OCI-LY3 (cell line): ENCODE results near the gene CADM4.

Experiments used
- H2AFZ ChIP-seq: fragments of 200-600, 300-600 bp; shearing (Covaris generic); 2 replicates; pipeline ENCODE4 v1.6.0; 2014; ENCODE audit warnings: antibody characterized with exemption, low read depth, low read length
- H3K27ac ChIP-seq: fragments of 200-600, 300-600 bp; sonication (generic); 2 replicates; pipeline ENCODE4 v1.5.1; 2014; ENCODE audit warnings: mild to moderate bottlenecking, low read length, moderate library complexity, mixed read lengths
- H3K27me3 ChIP-seq: fragments of 200-600, 300-600 bp; sonication (generic); 2 replicates; pipeline ENCODE4 v1.6.1; 2014; ENCODE audit warnings: low read depth, low read length, mixed read lengths
- H3K36me3 ChIP-seq: fragments of 200-600, 300-600 bp; sonication (generic); replicated peaks from 2 replicates; pipeline ENCODE3; 2014; ENCODE audit warnings: low read depth, low read length, mixed read lengths
- H3K4me1 ChIP-seq: fragments of 300-600, 200-600 bp; sonication (generic); 2 replicates; pipeline ENCODE4 v1.6.1; 2014; ENCODE audit warnings: low read length, mixed read lengths
- H3K4me2 ChIP-seq: fragments of 200-600, 300-600 bp; sonication (generic); 2 replicates; pipeline ENCODE4 v1.6.1; 2014; ENCODE audit warnings: low read length, mixed read lengths
- H3K4me3 ChIP-seq: fragments of 300-600, 200-600 bp; sonication (generic); 2 replicates; pipeline ENCODE4 v1.5.1; 2014; ENCODE audit warnings: antibody characterized with exemption, mild to moderate bottlenecking, low read length, moderate library complexity
- H3K79me2 ChIP-seq: fragments of 300-600, 200-600 bp; shearing (Covaris generic); 2 replicates; pipeline ENCODE4 v1.6.1; 2014; ENCODE audit warnings: mild to moderate bottlenecking, low read length, mixed read lengths
- H3K9ac ChIP-seq: fragments of 300-600, 200-600 bp; shearing (Covaris generic); 2 replicates; pipeline ENCODE4 v1.6.0; 2014; ENCODE audit warnings: mild to moderate bottlenecking, low read length, moderate library complexity
- H3K9me3 ChIP-seq: fragments of 200-600, 300-600 bp; shearing (Covaris generic); 2 replicates; pipeline ENCODE4 v1.6.1; 2014; ENCODE audit warnings: low read length, mixed read lengths; ENCODE audit not compliant: insufficient read depth
- H4K20me1 ChIP-seq: fragments of 200-600, 300-600 bp; sonication (generic); 2 replicates; pipeline ENCODE4 v1.6.1; 2016; ENCODE audit warnings: low read length, mixed read lengths; ENCODE audit not compliant: insufficient read depth
- CTCF ChIP-seq: fragments of 200-600, 300-600 bp; sonication (generic); IDR thresholded peaks from 2 replicates; pipeline ENCODE4 v1.5.1; 2014; ENCODE audit warnings: antibody characterized with exemption, low read length, low read depth
- EZH2phosphoT487 ChIP-seq: fragments of 200-600 bp; shearing (Covaris generic); IDR thresholded peaks from 2 replicates; pipeline ENCODE4 v1.6.1; 2018; ENCODE audit warnings: antibody characterized with exemption, mixed run types, low read depth

Gene CADM4

GRCh38 chr19:43639519-43640423 is at the start of gene CADM4:
Gene CADM4, minus strand, starts transcription at chr19:43639850. Its CDS starts 60 bp downstream, at chr19:43639790.
- no peaks in the 10 kb centered on the region for H3K9me3 ChIP-seq
- no peak within 1 kb of the TSS for H2AFZ ChIP-seq
- no peaks in the 10 kb centered on the region for H3K27me3 ChIP-seq
- peak within 1 kb of the TSS; percentile 62 for H3K9ac ChIP-seq
- H3K27ac ChIP-seq: no peak within 1 kb of the TSS
- no peaks in the 10 kb centered on the region for H4K20me1 ChIP-seq
- TF ChIP-seq CTCF: no peak
- TF ChIP-seq EZH2phosphoT487: no peak
- peaks cover 10% of the 10 kb centered on the region for H3K4me1 ChIP-seq
- H3K4me2 ChIP-seq: peak within 1 kb of the TSS; percentile 75
- no peaks in the 10 kb centered on the region for H3K79me2 ChIP-seq
- H3K36me3 ChIP-seq: no peaks in the 10 kb centered on the region
- H3K4me3 ChIP-seq: peak within 1 kb of the TSS; percentile 79

GRCh38 chr19:43688059-43688701 is 48.5 kb upstream of the CADM4 start:
- H2AFZ ChIP-seq: no peak overlapping the region
- H3K27me3 ChIP-seq: 0 out of 2 replicates have a peak, but pooled peaks cover 4% of the 10 kb centered on the region
- H3K4me1 ChIP-seq: peaks cover 7% of the 10 kb centered on the region
- no peaks in the 10 kb centered on the region for H4K20me1 ChIP-seq
- H3K9ac ChIP-seq: no peak overlapping the region
- peaks cover 14% of the 10 kb centered on the region for H3K9me3 ChIP-seq
- no peak overlapping the region for H3K27ac ChIP-seq
- no peak overlapping the region for H3K4me2 ChIP-seq
- H3K4me3 ChIP-seq: no peak overlapping the region
- no peaks in the 10 kb centered on the region for H3K79me2 ChIP-seq
- TF ChIP-seq CTCF (no peak), EZH2phosphoT487 (no peak)
- H3K36me3 ChIP-seq: peaks cover 3% of the 10 kb centered on the region

GRCh38 chr19:43687660-43687997 is 48.0 kb upstream of the CADM4 start:
- peaks cover 3% of the 10 kb centered on the region for H3K36me3 ChIP-seq
- no peak overlapping the region for H2AFZ ChIP-seq
- peaks cover 7% of the 10 kb centered on the region for H3K4me1 ChIP-seq
- H3K4me2 ChIP-seq: no peak overlapping the region
- peaks cover 14% of the 10 kb centered on the region for H3K9me3 ChIP-seq
- H3K27me3 ChIP-seq: 0 out of 2 replicates have a peak, but pooled peaks cover 4% of the 10 kb centered on the region
- H3K27ac ChIP-seq: no peak overlapping the region
- TF ChIP-seq EZH2phosphoT487 (no peak), CTCF (no peak)
- H3K4me3 ChIP-seq: no peak overlapping the region
- no peaks in the 10 kb centered on the region for H3K79me2 ChIP-seq
- no peaks in the 10 kb centered on the region for H4K20me1 ChIP-seq
- H3K9ac ChIP-seq: no peak overlapping the region

- peaks cover 7% of the 10 kb centered on the region for H3K4me1 ChIP-seq
- H3K9ac ChIP-seq: no peak overlapping the region
- H3K4me3 ChIP-seq: no peak overlapping the region
- no peaks in the 10 kb centered on the region for H3K9me3 ChIP-seq
- H2AFZ ChIP-seq: peak overlapping the region; percentile 1; the same call in 1 of the 2 replicates
- TF ChIP-seq EZH2phosphoT487: no peak
- no peak for TF ChIP-seq CTCF
- no peaks in the 10 kb centered on the region for H3K27me3 ChIP-seq
- H3K4me2 ChIP-seq: no peak overlapping the region
- H3K27ac ChIP-seq: no peak overlapping the region
- H3K36me3 ChIP-seq: no peaks in the 10 kb centered on the region
- H4K20me1 ChIP-seq: no peaks in the 10 kb centered on the region
- H3K79me2 ChIP-seq: no peaks in the 10 kb centered on the region
Observed at GRCh38 chr19:43684326-43684725, 44.7 kb upstream of the CADM4 start.
